Mucosa of stomach (tissue), 1 donor: Measurements from ENCODE around the gene SPPL2C.

Experiments
- H3K27me3 ChIP-seq: one replicate; pipeline ENCODE4 v1.7.0; 2013; ENCODE audit warnings: mild to moderate bottlenecking, low read length; ENCODE audit not compliant: control insufficient read depth, insufficient read depth
- H3K36me3 ChIP-seq: one replicate; pipeline ENCODE4 v1.7.0; 2013; ENCODE audit warnings: low read length; ENCODE audit not compliant: control insufficient read depth, insufficient read depth
- H3K4me1 ChIP-seq: one replicate; pipeline ENCODE4 v1.7.0; 2013; ENCODE audit warnings: mild to moderate bottlenecking, low read length; ENCODE audit not compliant: control insufficient read depth, insufficient read depth
- H3K4me3 ChIP-seq: one replicate; pipeline ENCODE4 v1.7.0; 2013; ENCODE audit warnings: low read length
- H3K9ac ChIP-seq: one replicate; pipeline ENCODE4 v1.7.0; 2013; ENCODE audit warnings: mild to moderate bottlenecking, low read length, moderate library complexity
- H3K9me3 ChIP-seq: one replicate; pipeline ENCODE4 v1.7.0; 2013; ENCODE audit warnings: mild to moderate bottlenecking, low read length, moderate library complexity; ENCODE audit not compliant: control insufficient read depth
- donor health status: Pancreatic carcinoma.

The SPPL2C gene

DNA sequence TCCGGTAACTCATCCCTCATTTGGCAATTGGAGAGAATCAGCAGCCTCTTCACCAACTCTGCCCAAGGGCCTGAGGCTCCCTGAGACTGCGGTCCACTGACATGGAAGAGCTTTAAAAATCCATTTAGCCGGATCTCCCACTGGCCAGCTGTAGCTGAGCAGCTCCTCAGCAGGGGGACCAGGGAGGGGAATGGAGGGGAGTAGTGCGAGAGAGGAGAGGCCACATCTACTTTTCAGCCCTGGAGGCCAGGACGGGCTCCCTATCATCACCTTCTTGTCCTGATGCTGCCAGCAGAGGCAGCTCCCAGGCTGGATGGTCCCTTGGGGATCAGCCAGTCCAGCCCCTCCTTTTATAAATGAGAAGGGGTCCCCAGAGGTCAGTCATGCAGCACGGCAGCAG lies 25.0 kb upstream of the SPPL2C start:
- Histone ChIP-seq H3K27me3 (no peaks in the 10 kb centered on the region), H3K4me1 (no peaks in the 10 kb centered on the region), H3K9ac (no peak overlapping the region), H3K4me3 (no peak overlapping the region), H3K36me3 (no peaks in the 10 kb centered on the region), H3K9me3 (no peaks in the 10 kb centered on the region)

DNA sequence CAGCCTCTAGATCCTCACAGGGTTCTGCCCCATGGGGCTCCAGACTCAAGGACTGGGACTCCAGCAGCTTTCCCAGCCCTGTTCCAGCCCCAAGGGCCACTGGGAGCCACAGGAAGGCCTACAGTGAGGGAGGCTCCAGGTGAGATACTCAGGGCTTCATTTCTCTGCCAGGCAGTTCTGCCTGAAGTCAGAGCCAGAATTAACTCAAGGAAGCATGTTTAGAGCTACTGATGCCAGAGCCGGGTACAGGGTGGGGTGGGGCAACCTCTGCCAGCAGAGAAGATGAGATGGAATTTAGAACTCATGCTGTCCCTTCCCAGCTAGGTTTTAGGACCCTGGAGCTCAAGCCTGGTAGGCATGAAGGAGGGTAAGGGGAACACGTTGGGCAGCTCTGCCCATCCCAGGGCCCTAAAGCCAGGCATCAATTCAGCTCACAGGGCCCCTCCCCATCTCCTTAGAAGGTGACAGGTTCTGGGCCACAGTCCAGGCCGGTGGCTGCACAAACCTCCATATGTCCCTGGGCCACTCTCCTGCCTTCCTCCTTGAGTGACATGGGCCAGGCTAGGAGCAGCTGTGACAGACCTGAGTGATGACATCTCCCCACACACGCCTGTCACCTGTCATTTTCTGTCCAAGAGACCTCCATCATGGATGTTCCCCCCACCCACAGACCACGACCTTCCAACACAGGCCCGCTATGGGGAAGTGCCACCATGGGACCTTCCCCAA lies 24.5 kb upstream of the SPPL2C start:
- no peaks in the 10 kb centered on the region for H3K36me3 ChIP-seq
- H3K27me3 ChIP-seq, result no peaks in the 10 kb centered on the region
- no peaks in the 10 kb centered on the region for H3K9me3 ChIP-seq
- H3K4me1 ChIP-seq, result no peaks in the 10 kb centered on the region
- no peak overlapping the region for H3K4me3 ChIP-seq
- no peak overlapping the region for H3K9ac ChIP-seq

DNA sequence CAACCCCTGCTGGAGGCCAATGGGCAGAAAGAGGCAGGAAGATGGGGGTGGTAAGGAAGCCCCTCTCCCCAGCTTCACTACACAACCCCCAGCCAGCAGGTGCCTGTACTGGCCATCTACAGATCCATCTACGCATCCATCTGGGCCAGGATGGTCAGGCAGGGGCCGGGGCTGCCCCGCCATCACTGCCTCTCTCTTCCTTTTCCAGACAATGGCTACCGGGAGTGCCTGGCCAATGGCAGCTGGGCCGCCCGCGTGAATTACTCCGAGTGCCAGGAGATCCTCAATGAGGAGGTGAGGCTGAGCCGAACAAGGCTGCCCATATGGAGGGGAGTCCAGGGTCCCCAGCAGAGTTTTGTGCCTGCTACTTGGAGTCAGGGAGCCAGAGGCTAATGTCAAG lies 23.5 kb upstream of the SPPL2C start:
- Histone ChIP-seq H3K27me3 (no peaks in the 10 kb centered on the region), H3K36me3 (no peaks in the 10 kb centered on the region), H3K9me3 (no peaks in the 10 kb centered on the region), H3K4me3 (no peak overlapping the region), H3K9ac (no peak overlapping the region), H3K4me1 (no peaks in the 10 kb centered on the region)

DNA sequence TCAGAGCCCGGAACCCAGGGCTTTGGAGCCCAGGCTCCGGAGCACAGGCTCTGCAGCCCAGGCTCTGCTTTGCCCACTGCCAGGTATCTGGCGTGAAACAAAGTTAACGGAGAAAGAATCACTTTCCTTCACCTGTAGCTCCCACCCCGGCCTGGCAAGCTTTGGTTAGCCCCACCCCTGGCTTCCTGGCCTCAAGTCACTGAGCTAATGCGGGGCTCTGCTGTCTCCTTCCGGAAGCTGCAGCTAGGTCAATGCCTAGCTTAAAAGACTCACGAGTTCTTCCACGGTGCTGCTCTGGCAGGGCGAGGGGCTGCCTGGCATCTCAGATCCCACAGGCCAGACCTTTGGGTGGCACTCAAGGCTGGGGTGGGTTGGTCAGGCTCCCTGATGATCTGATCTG lies 21.1 kb upstream of the SPPL2C start:
- no peak overlapping the region for H3K4me3 ChIP-seq
- H3K4me1 ChIP-seq, result no peaks in the 10 kb centered on the region
- H3K9me3 ChIP-seq, result no peaks in the 10 kb centered on the region
- no peaks in the 10 kb centered on the region for H3K27me3 ChIP-seq
- H3K9ac ChIP-seq, result no peak overlapping the region
- no peaks in the 10 kb centered on the region for H3K36me3 ChIP-seq

DNA sequence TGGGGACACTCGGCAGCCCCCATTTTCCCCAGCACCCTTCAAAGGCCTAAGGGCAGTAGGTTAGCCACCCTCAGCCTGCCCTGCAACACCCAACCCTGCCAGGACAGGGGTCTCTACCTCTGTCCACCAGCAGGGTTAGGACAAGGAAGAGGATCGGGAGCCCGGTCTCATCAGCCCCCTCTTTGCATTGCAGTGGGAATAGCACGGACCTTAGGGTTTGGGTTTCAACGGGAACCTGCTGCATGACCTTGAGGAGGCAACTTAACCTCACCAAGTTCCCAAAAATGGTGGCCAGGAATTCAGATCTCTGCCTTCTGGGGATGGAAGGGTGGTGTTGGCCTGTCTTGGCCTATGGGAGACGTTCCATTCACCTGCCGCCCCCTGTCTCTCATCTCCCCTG lies 20.2 kb upstream of the SPPL2C start:
- peaks cover 1% of the 10 kb centered on the region for H3K27me3 ChIP-seq
- no peak overlapping the region for H3K9ac ChIP-seq
- no peaks in the 10 kb centered on the region for H3K4me1 ChIP-seq
- no peak overlapping the region for H3K4me3 ChIP-seq
- H3K9me3 ChIP-seq, result no peaks in the 10 kb centered on the region
- H3K36me3 ChIP-seq, result no peaks in the 10 kb centered on the region

DNA sequence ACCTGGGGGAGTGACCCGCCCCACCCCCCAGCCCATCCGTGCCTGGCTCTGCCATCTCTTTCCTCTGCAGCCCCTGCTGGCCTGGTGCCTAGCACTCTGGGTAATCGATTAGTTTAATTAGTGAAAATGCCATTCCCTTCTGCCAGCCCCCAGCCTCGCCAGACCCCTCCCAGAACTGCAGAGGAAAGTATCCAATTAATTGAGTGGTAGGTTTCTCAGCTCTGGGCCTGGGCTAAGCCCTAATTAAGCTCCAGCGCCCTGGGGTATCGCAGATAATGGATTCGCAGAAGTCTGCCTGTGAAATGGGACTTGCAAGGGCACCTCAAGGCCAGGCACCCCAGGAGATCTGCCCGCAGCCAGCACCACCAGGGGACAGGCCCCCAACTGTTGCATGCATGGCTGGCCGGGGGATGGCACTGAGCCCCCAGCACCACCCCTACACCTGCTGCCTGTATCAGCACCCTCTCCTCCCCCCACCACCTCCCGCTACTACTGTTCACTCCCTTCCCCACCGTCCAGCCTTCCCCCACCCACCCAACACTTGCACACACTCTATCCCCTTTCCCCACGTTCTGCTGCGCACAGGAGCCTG lies 19.7 kb upstream of the SPPL2C start:
- Histone ChIP-seq H3K36me3 (no peaks in the 10 kb centered on the region), H3K4me3 (no peak overlapping the region), H3K27me3 (peaks cover 4% of the 10 kb centered on the region), H3K9ac (no peak overlapping the region), H3K9me3 (no peaks in the 10 kb centered on the region), H3K4me1 (no peaks in the 10 kb centered on the region)

DNA sequence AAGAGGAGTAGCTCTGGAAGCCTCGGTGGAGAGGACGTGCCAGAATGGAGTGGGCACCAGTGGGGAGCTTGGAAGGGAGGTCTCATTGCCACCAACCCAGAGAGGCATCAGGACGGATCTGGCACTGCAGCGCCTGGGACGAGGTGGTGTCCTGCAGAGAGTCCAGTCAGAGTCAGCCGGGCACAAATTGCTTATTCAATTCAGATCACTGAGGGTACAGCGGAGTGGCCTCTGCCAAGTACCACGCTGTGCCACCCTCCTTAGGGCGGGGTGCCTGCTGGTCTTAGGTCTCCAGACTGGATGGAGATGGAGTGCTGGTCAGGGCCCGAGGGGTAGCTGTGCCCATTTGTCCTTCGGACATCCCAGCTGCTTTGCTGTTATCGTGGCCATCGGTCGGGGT lies 18.9 kb upstream of the SPPL2C start:
- Histone ChIP-seq H3K27me3 (peaks cover 4% of the 10 kb centered on the region), H3K36me3 (no peaks in the 10 kb centered on the region), H3K9me3 (no peaks in the 10 kb centered on the region), H3K9ac (no peak overlapping the region), H3K4me1 (no peaks in the 10 kb centered on the region), H3K4me3 (no peak overlapping the region)

DNA sequence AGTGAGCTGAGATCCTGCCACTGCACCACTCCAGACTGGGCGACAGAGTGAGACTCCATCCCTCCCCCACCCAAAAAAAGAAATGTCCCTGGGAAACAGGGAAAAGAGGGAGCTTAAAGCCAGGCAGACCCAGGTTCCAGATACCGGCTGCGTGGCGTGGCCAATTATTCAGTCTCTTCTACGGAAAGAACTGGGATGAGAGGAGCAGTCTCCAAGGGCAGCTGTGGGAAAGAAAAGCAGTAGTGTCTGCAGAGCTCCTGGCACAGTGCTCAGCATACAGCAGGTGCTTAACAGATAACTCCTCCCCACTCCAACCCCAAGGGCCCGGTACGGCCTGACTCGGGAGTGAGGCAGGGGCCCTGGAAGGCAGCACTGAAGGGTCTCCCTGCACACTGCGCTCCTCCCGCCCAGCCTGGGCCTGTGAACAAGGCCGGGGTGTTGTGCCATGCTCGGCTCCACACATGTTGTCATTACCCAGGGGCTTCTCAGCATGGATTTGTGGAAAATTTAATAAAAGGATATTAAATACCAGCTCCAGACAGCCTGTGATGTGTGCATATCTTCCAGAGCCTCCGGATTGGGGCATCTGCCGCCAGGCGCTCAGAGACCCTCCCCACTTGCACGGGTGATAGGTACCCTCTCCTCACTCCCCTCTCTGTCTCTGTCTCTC lies 17.6 kb upstream of the SPPL2C start:
- Histone ChIP-seq H3K4me1 (no peaks in the 10 kb centered on the region), H3K9me3 (no peaks in the 10 kb centered on the region), H3K9ac (no peak overlapping the region), H3K36me3 (no peaks in the 10 kb centered on the region), H3K27me3 (peaks cover 8% of the 10 kb centered on the region), H3K4me3 (no peak overlapping the region)

DNA sequence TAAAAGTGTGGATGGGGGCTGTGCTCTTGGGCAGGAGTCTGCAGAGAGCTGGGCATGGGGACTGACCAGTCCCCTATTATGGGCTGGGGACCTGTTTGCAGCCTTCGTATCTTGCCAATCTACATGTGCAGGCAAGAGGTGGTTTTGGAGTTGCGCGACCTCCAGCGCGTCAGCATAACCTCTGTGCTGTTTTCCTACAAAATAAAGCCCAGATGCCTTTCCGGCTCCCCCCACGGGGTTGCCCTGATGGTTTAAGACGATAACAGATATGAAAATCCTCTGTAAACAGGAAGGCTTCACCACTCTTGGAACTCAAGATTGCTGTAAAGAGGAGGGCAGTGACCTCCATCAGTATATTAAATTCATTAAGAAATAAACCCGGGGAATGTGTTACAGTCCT lies 16.5 kb upstream of the SPPL2C start:
- Histone ChIP-seq H3K9ac (no peak overlapping the region), H3K36me3 (no peaks in the 10 kb centered on the region), H3K4me1 (no peaks in the 10 kb centered on the region), H3K4me3 (no peak overlapping the region), H3K27me3 (peaks cover 8% of the 10 kb centered on the region), H3K9me3 (no peaks in the 10 kb centered on the region)

DNA sequence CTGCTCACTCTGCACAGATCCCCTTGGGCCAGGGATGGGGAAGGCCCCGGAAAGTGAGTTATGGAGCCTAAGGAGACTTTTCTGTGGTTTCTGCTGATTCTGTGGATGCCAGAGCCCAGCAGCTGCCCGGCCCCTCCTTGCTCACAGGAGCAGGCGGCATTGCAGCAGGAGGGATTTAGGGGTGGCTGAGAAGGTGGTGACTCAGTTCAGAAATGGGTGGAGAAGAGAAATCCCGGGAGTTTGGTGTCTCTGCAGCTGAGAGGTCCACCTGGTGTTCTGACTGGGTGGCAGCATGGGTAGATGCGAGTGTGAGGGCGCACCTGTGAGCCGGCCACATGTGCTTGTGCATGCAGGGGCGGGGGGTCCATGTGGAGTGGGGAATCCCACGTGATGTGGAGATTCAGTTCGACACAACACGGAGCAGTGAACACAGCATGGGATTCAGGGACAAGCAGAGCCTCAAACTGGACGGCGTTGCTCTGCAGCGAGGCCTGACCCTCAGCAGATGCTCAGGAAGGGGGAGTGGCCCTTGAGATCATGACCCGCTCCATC lies 16.0 kb upstream of the SPPL2C start:
- Histone ChIP-seq H3K36me3 (no peaks in the 10 kb centered on the region), H3K9me3 (no peaks in the 10 kb centered on the region), H3K4me3 (no peak overlapping the region), H3K4me1 (no peaks in the 10 kb centered on the region), H3K27me3 (peaks cover 8% of the 10 kb centered on the region), H3K9ac (no peak overlapping the region)

DNA sequence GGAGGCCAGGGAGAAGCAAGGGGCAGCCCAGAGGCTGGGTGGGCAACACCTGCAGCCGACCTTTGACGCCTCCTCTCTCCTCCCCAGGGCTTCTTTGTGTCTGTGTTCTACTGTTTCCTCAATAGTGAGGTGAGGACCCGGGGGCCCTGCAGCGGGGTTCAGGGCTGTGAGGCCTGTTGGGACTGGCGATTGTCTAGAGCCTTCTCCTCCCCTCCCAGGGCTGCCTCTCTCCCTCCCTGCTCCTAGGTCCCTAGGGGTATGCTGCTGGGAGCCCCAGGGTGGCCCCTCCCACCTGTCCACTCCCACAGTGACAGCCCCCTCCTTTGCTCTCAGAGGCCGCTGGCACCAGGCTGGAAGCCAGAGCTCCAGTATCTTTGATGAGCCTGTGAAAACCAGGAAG lies 10.8 kb upstream of the SPPL2C start:
- no peak overlapping the region for H3K9ac ChIP-seq
- no peak overlapping the region for H3K4me3 ChIP-seq
- no peaks in the 10 kb centered on the region for H3K9me3 ChIP-seq
- no peaks in the 10 kb centered on the region for H3K4me1 ChIP-seq
- H3K36me3 ChIP-seq, result no peaks in the 10 kb centered on the region
- H3K27me3 ChIP-seq, result peaks cover 8% of the 10 kb centered on the region
